Right forelimb (tissue), 1 donor: Measurements from ENCODE around the gene MTUS2.

Experiments
- DNase-seq: peaks from one replicate; pipeline ENCODE4 v3.0.0-alpha.2; 2018

MTUS2 gene

DNA sequence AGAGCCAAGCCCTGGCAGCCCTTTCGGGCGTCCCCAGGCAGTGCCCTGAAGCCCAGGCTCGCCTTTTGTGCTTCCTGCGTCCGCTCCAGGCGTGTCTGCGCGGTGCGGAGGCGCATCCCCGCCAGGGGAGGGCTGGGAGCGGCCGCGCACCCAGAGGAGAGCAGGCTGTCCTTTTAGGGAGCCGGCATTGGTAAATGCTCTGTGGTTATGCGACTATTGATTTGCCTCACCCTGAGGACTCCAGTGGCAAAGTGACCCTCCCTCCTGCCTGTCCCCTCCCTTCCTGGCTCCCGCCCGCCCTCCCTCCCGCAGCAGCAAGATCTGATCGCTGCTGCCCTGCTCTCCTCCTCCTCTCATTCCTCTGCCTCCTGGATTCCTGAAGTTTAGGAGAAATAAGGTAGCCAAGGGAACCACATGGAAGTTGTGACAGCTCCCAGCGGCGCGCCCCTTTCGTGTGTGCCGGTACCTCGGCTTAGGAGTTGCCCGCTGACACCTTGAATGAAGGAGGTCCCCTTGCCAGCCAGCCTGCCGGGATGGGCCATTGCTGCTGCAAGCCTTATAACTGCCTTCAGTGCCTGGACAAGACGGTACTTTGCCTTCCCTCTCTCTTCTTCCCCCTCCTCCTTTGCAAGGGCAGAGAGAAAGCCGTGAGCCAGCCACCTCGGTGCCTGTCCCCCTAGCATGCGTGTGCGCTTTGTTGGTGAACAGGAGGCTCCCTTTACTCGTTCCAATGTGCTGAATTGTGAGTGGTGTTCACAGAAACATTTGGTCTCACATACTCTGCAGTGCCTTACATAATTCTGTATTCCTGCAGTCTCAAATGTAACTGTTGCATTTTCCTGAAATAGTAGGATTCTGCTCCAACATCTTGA is 608.4 kb downstream of the MTUS2 start:
- DNase-seq: peak; percentile 64

DNA sequence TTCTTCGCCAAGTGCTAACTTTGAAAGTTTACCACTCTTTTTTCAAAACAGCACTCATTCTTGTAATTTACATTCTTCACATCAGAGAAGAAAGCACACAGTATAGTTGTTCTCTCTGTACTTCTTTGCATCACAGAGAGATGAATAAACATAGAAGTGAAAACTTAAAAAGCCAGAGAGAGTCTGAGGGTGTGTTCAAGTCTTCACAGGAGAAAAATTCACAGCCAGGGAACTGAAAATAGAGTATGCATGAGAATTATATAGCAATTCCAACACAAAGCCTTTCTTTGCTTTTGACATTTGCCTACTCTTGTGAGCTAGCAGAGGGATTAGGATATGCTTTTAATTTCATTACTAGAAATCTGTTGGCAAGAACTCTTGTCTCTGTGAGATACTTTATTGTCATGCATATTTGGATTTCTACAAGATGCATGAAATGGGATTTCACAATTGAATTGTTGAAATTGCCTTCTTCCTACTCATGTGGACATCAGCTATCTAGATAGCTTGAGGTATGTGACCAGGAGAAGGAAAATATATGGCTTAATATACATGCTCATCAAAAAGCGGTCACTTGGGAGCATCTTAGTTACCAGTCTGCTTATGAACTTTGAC is 609.3 kb downstream of the MTUS2 start:
- DNase-seq: no peak

DNA sequence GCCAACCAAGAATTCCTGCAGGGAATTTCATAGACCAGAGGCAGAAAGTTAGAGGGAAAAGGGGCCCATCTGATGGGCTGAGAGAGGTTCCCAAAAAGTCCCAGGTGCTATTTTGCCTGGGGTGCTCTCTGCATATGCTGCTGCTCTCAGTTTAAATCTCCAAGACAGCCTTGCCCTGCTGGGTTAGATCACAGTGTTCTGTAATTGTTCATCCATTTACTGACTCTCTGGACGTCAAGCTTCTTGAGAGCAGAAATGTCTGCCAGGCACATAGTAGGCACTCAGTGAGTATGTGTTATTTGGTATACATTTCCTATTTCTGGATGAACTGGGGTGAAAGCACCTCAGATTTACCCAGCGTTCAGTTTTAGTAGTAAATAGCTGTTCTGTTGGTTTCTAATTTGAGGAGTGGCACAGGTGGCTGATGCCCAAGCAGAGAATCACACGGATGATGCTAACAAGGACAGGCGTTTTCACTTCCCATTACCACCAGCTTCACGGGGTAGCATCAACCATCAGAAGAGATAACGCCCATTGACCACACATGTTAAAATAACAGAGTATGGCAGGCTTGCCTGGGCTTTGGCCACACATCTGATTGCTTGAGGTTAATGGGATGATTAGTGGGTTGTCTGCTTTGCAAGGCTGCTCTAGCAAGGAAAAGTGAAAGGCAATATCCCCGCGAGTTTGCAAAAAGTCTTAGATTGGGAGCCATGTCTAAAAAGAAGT is 614.2 kb downstream of the MTUS2 start:
- DNase-seq: no peak

DNA sequence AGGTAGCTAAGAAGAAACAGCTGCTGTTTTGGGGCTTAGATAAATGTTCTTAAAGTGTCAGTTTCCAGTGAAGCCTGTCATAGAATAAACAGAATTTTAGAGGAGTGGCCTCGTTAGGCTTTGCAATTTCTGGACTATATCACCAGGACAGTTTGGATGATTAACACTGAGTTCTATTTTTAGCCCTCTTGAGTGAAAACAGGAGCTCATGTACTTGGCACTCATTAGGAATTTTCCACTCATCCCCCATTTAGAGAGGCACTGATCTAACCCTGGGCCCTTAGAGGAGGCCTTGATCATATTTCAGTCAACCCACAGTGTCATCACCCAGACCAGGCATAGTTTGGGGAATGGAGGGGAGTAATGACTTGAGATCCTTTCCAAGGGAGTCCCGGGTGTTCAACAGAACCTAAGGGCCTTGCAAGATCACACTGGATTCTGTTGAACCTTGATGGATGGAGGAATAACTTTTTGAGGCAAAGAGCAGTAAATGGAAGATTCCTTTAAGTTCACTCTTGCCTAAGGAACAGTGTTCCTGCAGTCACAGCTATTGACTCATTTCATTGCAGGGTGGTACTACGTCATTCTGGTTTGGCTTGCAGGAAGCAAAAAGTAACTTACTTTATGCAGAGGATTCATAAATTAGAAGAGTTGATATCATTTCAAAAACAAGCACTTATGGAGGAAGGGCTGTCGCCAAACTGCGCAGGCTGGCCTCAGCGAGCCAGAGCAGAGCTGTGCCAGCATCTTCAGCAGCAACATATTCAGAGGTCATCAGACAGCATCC is 615.2 kb downstream of the MTUS2 start:
- DNase-seq: no peak

DNA sequence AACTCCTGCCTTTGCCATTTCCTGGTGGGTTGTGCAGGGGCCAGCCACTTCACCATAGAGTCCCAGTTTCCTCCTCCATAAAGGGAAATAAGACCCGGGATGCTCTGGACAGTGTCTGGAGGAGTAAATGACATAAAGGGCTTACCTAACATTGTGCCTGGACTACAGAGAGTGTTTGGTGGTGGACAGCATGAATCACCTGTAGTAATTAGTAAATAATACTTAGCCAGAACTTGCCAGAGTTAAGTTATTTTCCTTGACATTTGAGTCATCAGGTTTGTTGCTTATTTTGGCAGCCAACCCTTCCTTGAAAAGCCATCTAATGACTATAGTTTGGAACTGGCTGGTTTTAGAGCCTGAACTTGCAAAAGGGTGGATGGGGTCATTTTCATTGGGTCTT is 616.2 kb downstream of the MTUS2 start:
- DNase-seq: no peak

DNA sequence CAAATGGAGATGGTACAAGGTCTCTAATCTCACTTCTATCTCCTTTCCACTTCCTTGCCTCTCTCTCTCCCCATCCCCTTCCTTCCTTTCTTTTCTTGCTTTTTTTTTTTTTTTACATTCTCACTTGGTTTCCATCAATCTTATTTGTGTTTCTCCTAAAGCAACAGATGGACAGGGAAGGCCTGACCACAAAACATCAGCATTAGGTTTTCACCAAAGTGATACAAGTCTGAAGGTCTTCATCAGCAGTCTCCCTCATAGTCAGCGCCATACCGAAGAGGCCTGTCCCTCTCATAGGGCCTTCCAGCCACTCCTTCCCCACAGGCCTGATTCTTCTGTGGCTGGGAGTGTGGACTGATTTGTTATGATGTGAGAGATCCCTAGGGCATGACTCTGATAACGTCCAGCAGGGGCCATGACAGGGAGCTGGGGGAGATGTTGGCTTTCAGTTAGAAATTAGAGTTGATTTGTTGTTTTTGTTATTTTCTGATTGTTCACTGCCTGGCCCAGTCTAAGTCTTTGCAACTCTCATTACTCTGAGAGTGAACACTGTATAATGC is 616.7 kb downstream of the MTUS2 start:
- DNase-seq: no peak

DNA sequence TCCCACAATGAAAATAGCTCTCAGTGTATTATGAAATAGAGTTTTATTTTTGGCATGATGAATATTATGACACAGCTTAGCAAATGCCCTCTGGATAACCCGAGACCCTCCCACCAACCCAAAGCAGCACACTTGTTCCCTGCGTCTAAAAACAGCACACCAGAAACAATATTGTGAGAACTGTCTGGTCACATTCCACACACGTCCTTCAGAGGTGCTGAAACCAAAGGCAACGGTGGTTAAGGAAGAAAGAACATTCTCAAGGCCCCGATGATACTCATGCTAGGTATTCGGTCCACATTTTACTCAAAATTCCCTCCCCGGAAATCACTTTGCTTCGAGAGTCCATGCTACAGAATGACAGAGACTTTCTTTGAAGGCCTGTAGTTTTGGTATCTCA is 618.6 kb downstream of the MTUS2 start:
- DNase-seq: no peak

DNA sequence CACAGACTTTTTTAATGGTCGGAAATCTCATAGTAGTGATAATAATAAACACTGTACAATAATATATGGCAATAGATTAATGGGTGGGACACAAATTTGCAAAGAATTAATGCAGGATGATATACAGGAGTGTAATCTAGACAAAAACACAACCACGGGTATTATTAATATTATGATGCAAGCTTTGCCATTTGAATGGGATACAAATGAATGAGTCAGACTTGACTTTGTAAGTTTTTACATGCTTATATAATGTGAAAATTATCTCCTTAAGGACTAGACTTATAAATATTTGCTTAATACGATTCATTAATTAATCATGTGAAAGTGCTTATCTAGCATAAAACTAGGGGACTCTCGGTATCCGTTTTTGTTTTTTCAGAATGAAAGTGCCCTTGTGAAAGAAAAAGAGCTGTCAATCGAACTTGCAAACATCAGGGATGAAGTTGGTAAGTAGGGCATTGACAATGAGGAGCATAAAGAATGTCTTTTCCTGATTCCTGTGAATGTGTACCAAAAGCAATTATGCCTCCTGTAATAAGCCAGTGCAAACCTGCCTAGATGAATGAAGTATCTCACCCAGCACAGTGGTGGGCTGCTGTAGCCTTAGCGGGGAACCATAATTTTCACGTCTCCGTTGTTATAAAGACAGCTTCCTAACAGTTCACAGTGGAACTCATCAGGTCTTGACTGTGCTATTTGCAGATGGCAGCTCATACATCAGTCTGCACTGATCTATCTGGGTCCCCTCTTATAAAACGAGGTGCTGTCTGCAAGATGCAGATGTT is 619.7 kb downstream of the MTUS2 start:
- no peak for DNase-seq

DNA sequence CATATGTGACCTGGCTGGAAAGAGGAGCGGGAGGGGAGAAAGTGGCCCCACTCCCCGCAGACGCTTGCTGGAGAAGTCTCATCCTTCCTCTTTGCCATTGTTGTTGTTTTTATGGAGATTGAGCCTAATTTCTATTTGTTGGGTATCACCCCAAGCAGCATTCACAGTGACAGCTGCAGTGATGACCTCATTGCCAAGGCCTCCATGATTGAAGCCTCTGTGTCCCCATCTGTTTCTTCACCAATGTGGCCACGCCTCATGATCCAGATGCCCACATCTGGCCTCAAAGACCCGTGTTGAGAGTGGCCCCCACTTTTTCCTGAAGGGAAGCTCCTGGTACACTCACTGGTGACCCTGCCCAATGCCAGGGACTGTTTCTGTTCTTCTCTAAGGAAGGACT is 621.2 kb downstream of the MTUS2 start:
- no peak for DNase-seq

DNA sequence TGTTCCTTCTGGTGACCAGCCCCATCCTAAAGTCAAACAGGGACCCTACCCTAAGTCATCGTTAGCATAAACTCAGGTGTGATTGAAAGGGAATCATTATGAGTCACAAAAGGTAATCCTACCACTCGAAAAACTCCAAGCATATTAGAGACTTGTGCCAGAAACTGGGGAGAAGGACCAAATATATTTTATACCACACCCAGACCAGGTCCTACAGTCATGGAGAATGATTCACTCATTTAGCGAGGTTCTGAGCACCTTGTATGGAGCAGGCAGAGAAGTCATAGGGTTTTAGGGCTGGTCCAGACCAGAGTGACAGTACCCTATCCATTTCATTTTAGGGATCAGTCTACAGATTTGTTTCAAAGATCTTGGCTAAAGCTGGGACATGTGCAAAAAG is 625.9 kb downstream of the MTUS2 start:
- DNase-seq: no peak

DNA sequence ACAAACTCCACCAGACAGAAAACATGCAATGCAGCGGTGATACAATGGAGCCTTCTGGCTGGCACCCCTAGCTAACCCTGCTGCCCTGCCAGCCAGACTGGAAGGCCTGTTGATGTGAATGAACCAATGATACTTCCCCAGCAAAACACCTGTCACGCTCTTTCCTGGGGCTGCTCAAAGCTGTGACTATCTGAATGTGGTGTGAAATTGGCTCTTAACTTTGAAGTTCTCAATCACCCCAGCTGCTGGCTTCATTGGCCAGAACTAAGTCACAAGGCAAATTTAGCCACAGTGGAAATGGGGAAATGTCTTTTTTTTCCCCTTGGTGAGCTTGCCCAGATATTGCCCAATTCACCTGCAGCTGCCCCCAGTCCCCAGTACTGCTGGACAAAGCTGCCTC is 628.0 kb downstream of the MTUS2 start:
- no peak for DNase-seq

DNA sequence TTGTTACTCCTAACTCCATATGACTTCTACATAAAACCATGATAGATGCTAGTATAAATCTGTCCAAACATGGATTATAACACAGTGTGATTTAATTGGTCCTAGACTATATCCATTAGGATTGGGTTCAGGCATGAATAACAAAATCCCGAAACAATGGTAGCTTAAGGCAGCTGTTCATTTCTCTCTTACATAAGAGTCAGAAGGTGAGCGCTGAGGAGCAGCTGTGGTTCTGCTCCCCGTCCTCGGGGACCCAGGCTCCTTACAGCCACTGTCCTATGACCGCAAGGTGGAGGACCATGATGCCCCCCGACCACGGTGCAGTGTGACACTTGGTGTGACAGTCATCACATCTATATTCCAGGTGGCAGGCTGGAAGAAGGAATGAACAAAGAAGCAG is 629.6 kb downstream of the MTUS2 start:
- no peak for DNase-seq

DNA sequence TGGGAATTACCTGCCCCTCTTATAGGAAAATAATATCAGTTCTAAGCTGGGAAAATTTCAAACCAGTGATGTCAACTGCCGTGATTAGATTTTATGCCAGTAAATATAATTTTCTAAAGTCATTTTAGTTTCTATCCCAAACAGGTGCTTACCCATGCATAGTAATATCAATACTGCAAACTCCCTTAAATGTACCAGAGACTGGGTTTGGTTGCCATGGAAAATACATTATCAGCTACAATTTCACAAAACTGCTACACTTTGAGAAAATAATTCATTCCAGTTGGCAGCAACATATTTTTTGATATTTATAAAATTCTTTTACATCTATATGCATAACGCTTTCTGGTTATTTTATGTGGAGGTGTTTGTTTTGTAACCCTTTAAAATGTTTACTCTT is 631.8 kb downstream of the MTUS2 start:
- no peak for DNase-seq

DNA sequence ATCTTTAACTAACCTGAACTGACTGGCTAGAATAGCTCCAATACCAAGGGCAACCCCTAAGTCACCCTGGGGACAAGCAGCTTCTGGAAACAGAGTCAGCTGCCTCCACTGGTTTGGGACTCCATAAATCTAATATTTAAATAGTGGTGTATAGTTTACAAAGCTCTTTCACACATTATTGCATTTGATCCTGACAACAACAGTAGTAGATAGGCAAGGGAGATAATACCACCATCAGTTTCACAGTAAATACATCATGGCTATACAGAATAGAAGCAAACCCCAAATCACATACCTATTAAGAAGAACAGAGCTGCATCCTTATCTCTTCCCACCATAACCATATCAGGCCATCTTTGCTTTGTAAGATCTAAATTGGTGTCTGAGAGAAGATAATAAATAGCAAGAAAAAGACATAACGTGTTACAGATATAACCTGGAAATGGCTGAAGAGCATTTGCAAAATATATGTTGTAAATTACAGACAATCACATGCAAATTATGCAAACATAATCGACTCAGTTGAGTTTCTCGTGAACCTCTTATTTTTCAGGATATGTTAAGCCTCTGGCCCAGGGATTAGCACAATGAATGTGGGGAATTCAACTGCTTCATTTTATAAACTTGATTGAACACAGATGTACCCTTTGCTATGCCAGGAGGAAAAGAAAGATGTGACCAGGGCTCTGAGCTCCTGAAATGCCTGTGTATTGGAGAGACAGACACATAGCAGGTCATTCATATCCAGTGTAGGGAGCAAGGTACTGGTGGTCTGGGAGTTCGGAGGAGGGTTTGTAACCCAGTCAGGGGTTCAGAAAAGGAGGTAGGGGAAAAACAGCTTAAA is 632.9 kb downstream of the MTUS2 start:
- no peak for DNase-seq

DNA sequence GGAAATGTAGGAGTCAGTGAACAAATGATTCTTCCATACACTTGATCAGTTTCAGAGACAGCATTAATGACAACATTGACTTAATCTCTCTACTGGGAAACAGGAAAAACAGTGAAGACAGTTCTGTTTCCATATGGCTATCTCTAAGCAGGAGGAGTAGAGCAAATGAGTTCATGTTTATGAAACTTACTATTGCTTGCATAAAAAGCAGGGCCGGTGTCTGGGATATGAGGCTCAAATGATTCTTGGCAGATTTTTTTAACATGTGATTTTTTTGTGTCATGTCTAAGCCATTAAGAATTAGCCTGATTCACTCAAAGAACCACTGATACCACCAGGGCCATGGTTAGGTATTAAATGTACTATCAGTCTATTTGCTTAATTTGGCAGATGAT is 633.5 kb downstream of the MTUS2 start:
- DNase-seq: no peak

DNA sequence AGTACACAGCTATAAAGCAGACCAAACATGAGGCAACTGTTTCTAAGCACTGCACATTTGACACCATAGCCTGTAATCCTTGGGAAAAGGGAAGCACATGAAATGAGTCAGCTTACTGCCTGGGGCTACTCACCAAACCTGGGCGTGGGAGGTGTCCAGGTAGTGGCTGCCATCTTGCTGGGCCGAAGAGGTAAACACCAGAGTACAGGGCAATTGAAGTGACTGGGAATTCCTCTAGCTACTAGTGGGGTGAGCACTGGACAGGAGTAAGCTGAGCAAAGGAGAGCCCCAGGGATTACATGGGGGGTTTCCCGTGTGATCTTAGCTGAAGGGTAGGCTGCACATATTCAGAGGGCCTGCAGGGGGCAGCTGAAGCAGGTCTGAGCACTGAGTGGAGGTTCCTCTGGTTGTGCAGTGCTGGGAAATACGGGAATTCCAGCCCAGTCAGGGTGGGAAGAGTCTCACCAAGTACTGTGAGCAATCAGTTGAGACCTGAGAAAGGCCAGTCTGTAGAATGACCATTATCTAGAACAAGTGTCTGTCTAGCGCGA is 634.9 kb downstream of the MTUS2 start:
- no peak for DNase-seq

DNA sequence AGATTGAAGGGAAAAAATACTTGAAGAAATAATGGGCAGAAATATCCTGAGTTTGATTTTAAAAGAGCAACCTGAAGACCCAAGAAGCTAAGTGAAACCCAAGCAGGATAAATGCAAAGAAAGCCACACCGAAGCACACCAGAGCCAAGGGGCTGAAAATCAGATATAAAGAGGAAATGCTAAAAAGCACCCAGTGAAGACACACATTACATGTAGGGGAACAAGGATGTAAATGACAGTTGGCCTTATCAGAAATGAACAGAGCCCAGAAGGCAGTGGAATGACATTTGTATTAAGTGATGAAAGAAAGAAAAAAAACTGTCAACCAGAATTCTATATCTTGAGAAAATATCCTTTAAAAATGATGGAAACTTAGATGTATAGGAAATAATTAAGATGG is 636.3 kb downstream of the MTUS2 start:
- no peak for DNase-seq

DNA sequence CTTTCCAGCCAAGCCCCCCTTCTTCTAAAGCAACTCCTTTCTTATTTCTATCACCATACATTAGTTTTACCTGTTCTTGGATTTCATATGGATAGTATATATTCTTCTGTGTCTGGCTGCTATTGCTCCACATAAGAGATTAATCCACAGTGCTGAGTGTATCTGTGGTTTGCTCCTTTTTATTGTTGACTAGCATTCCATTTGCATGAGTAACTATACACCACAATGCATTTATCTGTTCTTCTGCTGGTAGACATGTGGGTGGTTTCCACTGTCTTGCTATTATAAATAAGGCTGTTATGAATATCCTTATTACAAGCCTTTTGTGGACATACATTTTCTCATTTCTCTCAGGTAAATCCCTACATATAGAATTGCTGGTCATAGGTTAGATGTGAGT is 637.2 kb downstream of the MTUS2 start:
- DNase-seq: no peak

DNA sequence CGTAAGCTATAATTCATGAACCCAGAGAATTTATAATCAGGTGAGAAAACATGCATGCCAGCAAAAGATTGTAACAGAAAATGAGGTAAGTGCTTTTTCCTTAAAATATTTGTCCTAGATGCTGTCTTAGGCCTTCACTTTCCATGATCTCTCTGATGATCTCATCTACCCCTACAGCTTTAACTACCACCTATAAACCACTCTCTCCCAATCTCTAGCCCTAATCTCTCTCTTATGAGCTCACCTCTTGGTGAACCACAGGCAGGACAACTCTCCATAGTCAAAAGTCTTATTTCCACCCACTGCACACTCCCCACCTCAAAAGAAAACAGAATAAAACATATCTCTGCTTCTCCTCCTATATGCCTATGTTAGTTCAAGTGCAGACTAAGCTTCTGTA is 638.3 kb downstream of the MTUS2 start:
- no peak for DNase-seq

DNA sequence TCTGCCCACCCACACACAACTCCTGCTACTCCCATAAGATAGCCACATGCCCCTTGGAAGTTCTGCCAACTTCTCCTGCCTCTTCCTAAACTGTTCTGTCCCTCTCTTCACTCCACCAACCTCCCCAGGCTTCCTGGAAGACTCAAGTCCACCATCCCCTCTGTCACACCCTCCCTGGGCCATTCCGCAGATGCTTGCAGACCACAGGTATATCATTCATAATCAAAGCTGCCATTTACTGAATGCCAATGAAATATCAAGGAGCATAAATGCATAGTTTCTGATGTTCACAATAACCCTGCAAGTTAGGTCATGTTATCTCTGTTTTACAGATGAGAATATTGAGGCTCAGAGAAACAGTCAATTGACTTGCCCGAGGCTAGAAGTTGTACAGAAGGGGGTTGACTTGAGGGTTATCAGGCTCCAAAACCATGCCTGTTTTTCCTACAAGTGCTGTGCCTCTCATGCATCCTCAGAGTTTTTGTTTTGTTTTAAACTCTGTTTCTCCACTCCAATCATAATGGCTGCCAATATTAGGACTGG is 639.7 kb downstream of the MTUS2 start:
- DNase-seq: no peak
